Measurements from ENCODE around the gene GNA12.

- TF ChIP-seq POLR2A (IDR thresholded peaks at IDR 0.05): no peak
- no peak for TF ChIP-seq CTCF (IDR thresholded peaks at IDR 0.05)
Measured at GRCh38 chr7:2811476-2812113, 32.5 kb downstream of the GNA12 start.
